ENCODE results near the gene OXSR1.
"Not testable (repeated sequence)": the region's sequence is repeated elsewhere in the genome, so short reads cannot be mapped to it uniquely, and the experiment has no call there.

OXSR1 gene

GRCh38 chr3:38177181-38177580, 11.8 kb downstream of the OXSR1 start:
- TF ChIP-seq, protein P1, sequence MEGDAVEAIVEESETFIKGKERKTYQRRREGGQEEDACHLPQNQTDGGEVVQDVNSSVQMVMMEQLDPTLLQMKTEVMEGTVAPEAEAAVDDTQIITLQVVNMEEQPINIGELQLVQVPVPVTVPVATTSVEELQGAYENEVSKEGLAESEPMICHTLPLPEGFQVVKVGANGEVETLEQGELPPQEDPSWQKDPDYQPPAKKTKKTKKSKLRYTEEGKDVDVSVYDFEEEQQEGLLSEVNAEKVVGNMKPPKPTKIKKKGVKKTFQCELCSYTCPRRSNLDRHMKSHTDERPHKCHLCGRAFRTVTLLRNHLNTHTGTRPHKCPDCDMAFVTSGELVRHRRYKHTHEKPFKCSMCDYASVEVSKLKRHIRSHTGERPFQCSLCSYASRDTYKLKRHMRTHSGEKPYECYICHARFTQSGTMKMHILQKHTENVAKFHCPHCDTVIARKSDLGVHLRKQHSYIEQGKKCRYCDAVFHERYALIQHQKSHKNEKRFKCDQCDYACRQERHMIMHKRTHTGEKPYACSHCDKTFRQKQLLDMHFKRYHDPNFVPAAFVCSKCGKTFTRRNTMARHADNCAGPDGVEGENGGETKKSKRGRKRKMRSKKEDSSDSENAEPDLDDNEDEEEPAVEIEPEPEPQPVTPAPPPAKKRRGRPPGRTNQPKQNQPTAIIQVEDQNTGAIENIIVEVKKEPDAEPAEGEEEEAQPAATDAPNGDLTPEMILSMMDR (conservative IDR thresholded peaks at IDR 0.05): no peak
- no peak overlapping the region for H3K27ac ChIP-seq

- TF ChIP-seq, protein P1 (conservative IDR thresholded peaks at IDR 0.05): no peak
- H3K27ac ChIP-seq: no peak overlapping the region
Measured at GRCh38 chr3:38186781-38187180, 21.4 kb downstream of the OXSR1 start.

DNA sequence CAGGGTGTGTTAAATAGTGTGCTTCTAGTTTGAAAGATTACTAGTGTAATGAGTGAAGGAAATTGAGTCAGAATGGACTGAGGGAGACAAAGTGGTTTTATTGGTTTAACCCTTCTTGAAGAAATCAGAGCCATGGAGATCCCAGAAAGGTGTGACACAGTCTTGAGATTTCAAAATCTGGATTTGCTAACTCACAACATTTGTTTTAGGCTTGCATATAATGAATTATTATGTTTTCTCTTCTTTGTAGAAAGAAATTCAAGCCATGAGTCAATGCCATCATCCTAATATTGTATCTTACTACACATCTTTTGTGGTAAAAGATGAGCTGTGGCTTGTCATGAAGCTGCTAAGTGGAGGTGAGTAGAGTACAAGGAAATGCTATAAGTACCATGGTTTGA, 25.1 kb downstream of the OXSR1 start:
- TF ChIP-seq, protein P1 (conservative IDR thresholded peaks at IDR 0.05): no peak
- H3K27ac ChIP-seq: no peak overlapping the region

DNA sequence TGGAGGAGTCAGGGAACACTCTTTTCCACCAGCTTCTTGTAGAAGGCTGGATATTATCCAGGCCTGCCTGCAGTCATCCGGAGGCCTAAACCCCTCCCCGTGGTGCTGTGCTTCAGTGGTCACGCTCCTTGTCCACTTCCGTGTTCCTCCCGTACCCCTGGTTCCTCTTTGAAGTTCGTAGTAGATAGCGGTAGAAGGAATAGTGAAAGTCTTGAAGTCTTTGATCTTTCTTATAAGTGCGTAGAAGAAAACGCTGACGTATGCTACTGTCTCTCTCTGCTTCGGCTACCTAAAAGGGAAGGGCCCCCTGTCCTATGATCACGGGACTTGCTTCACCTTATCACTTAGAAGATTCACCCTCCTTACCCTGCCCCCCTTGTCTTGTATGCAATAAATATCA, 37.6 kb downstream of the OXSR1 start:
- H3K27ac ChIP-seq: not testable (repeated sequence)

GRCh38 chr3:38203690-38204089, 38.4 kb downstream of the OXSR1 start:
- no peak overlapping the region for H3K27ac ChIP-seq

GRCh38 chr3:38204599-38205471, 39.5 kb downstream of the OXSR1 start:
- TF ChIP-seq, protein P1 (conservative IDR thresholded peaks at IDR 0.05): no peak
- no peak overlapping the region for H3K27ac ChIP-seq

More at GRCh38 chr3:38203690-38204089, 38.4 kb downstream of the OXSR1 start:
- TF ChIP-seq, protein P1 (conservative IDR thresholded peaks at IDR 0.05): no peak

GRCh38 chr3:38205472-38205805, 40.1 kb downstream of the OXSR1 start:
- no peak overlapping the region for H3K27ac ChIP-seq
- TF ChIP-seq, protein P1 (conservative IDR thresholded peaks at IDR 0.05): no peak
